BLaER1 (cell line): ENCODE results near the gene ZNF239.
"Not testable (repeated sequence)": the region's sequence is repeated elsewhere in the genome, so short reads cannot be mapped to it uniquely, and the experiment has no call there.

Experiments used
- H3K27ac ChIP-seq: shearing (Covaris generic); formaldehyde crosslinking; 2 replicates; pipeline ENCODE4 v1.8.1; 2022
- H3K27me3 ChIP-seq: shearing (Covaris generic); formaldehyde crosslinking; 2 replicates; pipeline ENCODE4 v1.8.1; 2022
- H3K36me3 ChIP-seq: shearing (Covaris generic); formaldehyde crosslinking; 2 replicates; pipeline ENCODE4 v1.8.1; 2022
- H3K4me1 ChIP-seq: shearing (Covaris generic); formaldehyde crosslinking; 2 replicates; pipeline ENCODE4 v1.8.1; 2022
- H3K4me2 ChIP-seq: shearing (Covaris generic); formaldehyde crosslinking; 2 replicates; pipeline ENCODE4 v1.8.1; 2022
- H3K4me3 ChIP-seq: shearing (Covaris generic); formaldehyde crosslinking; 2 replicates; pipeline ENCODE4 v1.8.1; 2022
- H3K9ac ChIP-seq: shearing (Covaris generic); formaldehyde crosslinking; 2 replicates; pipeline ENCODE4 v1.8.1; 2022
- H3K9me3 ChIP-seq: shearing (Covaris generic); formaldehyde crosslinking; 2 replicates; pipeline ENCODE4 v1.8.1; 2022
- H4K20me1 ChIP-seq: shearing (Covaris generic); formaldehyde crosslinking; 2 replicates; pipeline ENCODE4 v1.8.1; 2022
- Cebpa-rat ChIP-seq: shearing (Covaris generic); IDR thresholded peaks from 2 replicates; pipeline ENCODE4 v1.8.1; 2022

ZNF239 gene

DNA sequence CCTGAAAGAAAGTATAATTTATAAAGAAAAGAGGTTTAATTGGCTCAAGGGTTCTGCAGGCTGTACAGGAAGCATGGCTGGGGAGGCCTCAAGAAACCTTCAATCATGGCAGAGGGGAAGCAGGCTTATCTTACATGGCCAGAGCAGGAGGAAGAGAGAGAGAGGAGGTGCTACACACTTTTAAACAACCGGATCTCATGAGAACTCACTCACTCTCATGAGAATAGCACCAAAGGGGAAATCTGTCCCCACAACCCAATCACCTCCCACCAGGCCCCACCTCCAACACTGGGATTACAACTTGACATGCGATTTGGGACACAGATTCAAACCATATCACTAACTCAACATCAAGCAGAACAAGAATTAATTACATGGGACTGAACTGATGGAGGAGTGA lies 24.9 kb upstream of the ZNF239 start:
- no peaks in the 10 kb centered on the region for H3K36me3 ChIP-seq
- TF ChIP-seq Cebpa-rat: no peak
- H3K4me3 ChIP-seq: no peak overlapping the region
- no peak overlapping the region for H3K9ac ChIP-seq
- H4K20me1 ChIP-seq: no peaks in the 10 kb centered on the region
- no peaks in the 10 kb centered on the region for H3K27me3 ChIP-seq
- H3K4me1 ChIP-seq: peaks cover 38% of the 10 kb centered on the region
- peaks cover 44% of the 10 kb centered on the region for H3K9me3 ChIP-seq
- H3K27ac ChIP-seq: no peak overlapping the region
- peak overlapping the region; percentile 29; the same call in 1 of the 2 replicates for H3K4me2 ChIP-seq

- no peak overlapping the region for H3K27ac ChIP-seq
- H3K9me3 ChIP-seq: peaks cover 48% of the 10 kb centered on the region
- H3K4me2 ChIP-seq: no peak overlapping the region
- no peak overlapping the region for H3K9ac ChIP-seq
- H3K4me3 ChIP-seq: no peak overlapping the region
- no peaks in the 10 kb centered on the region for H4K20me1 ChIP-seq
- H3K27me3 ChIP-seq: no peaks in the 10 kb centered on the region
- H3K4me1 ChIP-seq: peaks cover 39% of the 10 kb centered on the region
- no peak for TF ChIP-seq Cebpa-rat
- no peaks in the 10 kb centered on the region for H3K36me3 ChIP-seq
Measured at GRCh38 chr10:43598446-43598845, 24.0 kb upstream of the ZNF239 start.

DNA sequence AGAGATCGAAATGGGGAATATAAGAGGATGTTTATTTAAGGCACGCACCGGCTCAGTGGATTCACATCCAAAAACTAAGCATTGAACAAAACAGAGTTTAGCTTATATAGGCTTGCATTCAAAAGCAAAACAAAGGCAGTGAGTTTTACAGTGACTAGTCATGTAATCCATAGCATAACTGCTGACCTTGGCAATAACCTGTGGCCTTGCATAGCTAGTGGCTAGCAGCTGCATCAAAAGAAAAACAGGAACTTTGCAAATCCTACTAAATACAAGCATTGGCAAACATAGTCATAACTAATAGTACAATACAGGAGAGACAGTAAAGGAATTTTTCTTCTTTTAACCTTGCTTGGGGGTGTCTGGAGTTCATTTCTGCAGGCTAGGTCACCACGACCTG lies 22.1 kb upstream of the ZNF239 start:
- Histone ChIP-seq H3K27ac (peak overlapping the region; percentile 84), H3K4me2 (peak overlapping the region; percentile 86), H3K36me3 (no peaks in the 10 kb centered on the region), H4K20me1 (no peaks in the 10 kb centered on the region), H3K9me3 (peaks cover 51% of the 10 kb centered on the region), H3K27me3 (no peaks in the 10 kb centered on the region), H3K4me3 (peak overlapping the region; percentile 53; the same call in 1 of the 2 replicates), H3K9ac (peak overlapping the region; percentile 78; the same call in 1 of the 2 replicates), H3K4me1 (peaks cover 39% of the 10 kb centered on the region)
- TF ChIP-seq Cebpa-rat: no peak

DNA sequence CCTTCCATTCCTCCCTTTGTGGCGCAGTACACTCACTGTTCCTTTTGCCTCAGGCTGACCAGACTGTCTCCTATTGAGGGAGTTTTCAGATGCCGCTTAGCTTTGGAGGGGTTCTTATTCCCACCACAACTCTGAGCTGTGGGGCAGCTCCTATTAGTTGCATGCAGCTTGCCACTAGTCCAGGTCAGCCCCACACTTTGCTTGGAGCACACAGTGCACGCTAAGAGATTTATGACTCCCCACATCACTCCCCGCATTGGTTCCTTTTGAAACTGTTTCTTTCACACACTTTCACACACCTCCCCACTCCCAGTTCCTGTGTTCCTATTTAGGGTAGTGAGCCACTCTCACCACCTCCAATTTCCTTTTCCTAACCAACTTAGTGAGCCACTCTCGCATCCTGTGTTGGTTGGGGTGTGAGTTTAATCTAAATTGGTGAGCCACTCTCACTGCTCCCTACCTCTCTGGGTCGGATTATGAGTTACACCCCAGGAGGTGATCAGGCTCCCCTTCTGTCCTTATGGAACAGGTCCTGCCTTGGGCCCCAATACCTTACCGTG lies 21.4 kb upstream of the ZNF239 start:
- Histone ChIP-seq H3K4me3 (peak overlapping the region; percentile 53), H4K20me1 (no peaks in the 10 kb centered on the region), H3K36me3 (no peaks in the 10 kb centered on the region), H3K9ac (peak overlapping the region; percentile 78), H3K4me2 (peak overlapping the region; percentile 86), H3K27me3 (no peaks in the 10 kb centered on the region), H3K9me3 (peaks cover 51% of the 10 kb centered on the region), H3K4me1 (peaks cover 39% of the 10 kb centered on the region), H3K27ac (peak overlapping the region; percentile 84)
- no peak for TF ChIP-seq Cebpa-rat

- no peaks in the 10 kb centered on the region for H3K36me3 ChIP-seq
- peak overlapping the region; percentile 86 for H3K4me2 ChIP-seq
- no peak for TF ChIP-seq Cebpa-rat
- H3K9ac ChIP-seq: peak overlapping the region; percentile 78
- peak overlapping the region; percentile 53 for H3K4me3 ChIP-seq
- peaks cover 39% of the 10 kb centered on the region for H3K4me1 ChIP-seq
- H3K27ac ChIP-seq: peak overlapping the region; percentile 84
- H3K27me3 ChIP-seq: no peaks in the 10 kb centered on the region
- no peaks in the 10 kb centered on the region for H4K20me1 ChIP-seq
- H3K9me3 ChIP-seq: peaks cover 45% of the 10 kb centered on the region
Measured at GRCh38 chr10:43594944-43595589, 20.7 kb upstream of the ZNF239 start.

- H3K4me3 ChIP-seq: no peak overlapping the region
- no peak overlapping the region for H3K9ac ChIP-seq
- peaks cover 22% of the 10 kb centered on the region for H3K4me1 ChIP-seq
- H4K20me1 ChIP-seq: no peaks in the 10 kb centered on the region
- TF ChIP-seq Cebpa-rat: no peak
- no peak overlapping the region for H3K27ac ChIP-seq
- H3K9me3 ChIP-seq: peaks cover 31% of the 10 kb centered on the region
- no peaks in the 10 kb centered on the region for H3K36me3 ChIP-seq
- H3K27me3 ChIP-seq: no peaks in the 10 kb centered on the region
- H3K4me2 ChIP-seq: no peak overlapping the region
Measured at GRCh38 chr10:43591303-43591904, 17.0 kb upstream of the ZNF239 start.

DNA sequence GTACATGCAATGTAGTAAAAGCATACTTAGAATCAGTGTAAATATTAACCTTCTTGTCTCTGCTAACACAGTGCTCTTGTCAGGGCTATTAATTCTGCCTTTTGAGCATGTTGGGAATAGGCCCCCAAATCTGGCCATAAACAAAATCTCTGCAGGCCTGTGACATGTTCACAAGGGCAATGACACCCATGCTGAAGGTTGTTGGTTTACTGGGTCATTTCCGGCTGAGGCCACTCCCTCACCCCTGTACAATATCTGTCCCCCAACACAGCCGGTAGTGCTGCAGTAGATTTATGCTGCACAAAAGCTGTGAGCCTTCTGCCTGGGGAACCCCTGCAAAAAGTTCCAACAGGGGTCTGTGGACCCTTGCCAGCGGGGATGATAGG lies 12.3 kb upstream of the ZNF239 start:
- H3K9ac ChIP-seq, H3K36me3 ChIP-seq, H3K4me2 ChIP-seq, H3K27ac ChIP-seq, H3K4me3 ChIP-seq, H4K20me1 ChIP-seq, H3K27me3 ChIP-seq, H3K4me1 ChIP-seq: not testable (repeated sequence)
- peaks cover 10% of the 10 kb centered on the region for H3K9me3 ChIP-seq

DNA sequence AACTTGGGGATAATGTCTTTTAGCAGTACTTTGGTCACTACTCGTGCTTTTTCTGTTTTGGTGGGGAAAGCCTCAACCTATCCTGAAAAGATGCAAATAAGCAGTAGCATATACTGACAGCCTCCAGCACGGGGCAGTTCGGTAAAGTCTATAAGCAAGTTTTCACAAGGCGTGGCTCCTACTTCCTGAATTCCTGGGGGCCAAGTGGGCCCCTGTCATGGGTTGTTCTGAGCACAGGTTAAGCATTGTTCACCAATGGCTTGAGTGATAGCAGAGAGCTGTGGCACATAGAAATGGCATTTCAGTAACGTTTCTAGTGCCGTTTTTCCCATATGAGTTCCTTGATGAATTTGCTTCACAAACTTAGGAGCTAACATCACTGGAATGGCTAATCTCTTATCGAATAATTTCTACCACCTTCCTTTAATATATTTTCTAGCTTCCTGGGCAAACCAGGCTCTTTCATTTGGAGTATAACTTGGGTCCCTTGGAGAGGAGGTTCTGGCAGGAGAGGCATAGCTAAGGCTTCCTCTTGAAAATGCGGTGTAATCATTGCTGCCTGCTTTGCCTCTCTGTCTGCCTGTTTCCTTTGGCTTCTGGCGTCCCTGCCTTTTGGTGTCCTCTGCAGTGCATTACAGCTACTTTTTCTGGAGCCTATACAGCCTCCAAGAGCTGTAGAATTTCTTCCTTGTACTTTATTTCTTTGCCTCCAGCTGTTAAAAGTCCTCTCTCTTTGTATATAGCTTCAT lies 11.7 kb upstream of the ZNF239 start:
- no peak for TF ChIP-seq Cebpa-rat

GRCh38 chr10:43585046-43585445 lies 10.6 kb upstream of the ZNF239 start:
- Histone ChIP-seq H3K4me2 (no peak overlapping the region), H4K20me1 (no peaks in the 10 kb centered on the region), H3K27me3 (no peaks in the 10 kb centered on the region), H3K36me3 (no peaks in the 10 kb centered on the region), H3K9me3 (no peaks in the 10 kb centered on the region; the same call in 1 of the 2 replicates), H3K4me1 (no peaks in the 10 kb centered on the region), H3K27ac (no peak overlapping the region), H3K4me3 (no peak overlapping the region), H3K9ac (no peak overlapping the region)
- TF ChIP-seq Cebpa-rat: no peak

More for the DNA sequence above, 11.7 kb upstream of the ZNF239 start:
- H3K36me3 ChIP-seq: no peaks in the 10 kb centered on the region
- no peaks in the 10 kb centered on the region for H3K4me1 ChIP-seq
- H3K9me3 ChIP-seq: peaks cover 4% of the 10 kb centered on the region
- H3K27ac ChIP-seq: no peak overlapping the region
- H3K27me3 ChIP-seq: no peaks in the 10 kb centered on the region
- no peaks in the 10 kb centered on the region for H4K20me1 ChIP-seq
- H3K9ac ChIP-seq: no peak overlapping the region
- no peak overlapping the region for H3K4me2 ChIP-seq
- H3K4me3 ChIP-seq: no peak overlapping the region

DNA sequence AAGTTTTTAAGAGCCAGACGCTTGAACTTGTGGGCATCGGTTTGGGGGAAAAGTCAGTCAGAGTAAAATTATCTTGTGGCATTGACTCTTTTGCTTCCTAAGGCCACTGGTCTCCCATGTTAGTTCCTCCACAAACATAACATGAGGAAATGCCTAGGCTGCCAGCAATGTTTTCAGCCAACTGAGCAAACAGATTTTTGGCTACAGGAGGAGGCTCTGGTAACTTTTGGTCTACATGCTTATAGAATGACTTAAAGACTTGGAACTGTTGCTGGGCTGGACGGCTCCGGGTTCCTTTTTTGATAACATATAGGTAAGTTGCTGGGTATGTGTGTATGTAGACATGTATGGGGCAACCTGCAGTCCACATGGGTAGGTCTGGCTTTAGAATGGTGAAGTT lies 9.6 kb upstream of the ZNF239 start:
- no peak for TF ChIP-seq Cebpa-rat
- Histone ChIP-seq H3K27me3 (no peaks in the 10 kb centered on the region), H3K4me2 (no peak overlapping the region), H4K20me1 (no peaks in the 10 kb centered on the region), H3K4me3 (no peak overlapping the region), H3K9ac (no peak overlapping the region), H3K36me3 (no peaks in the 10 kb centered on the region), H3K9me3 (no peaks in the 10 kb centered on the region; the same call in 1 of the 2 replicates), H3K4me1 (no peaks in the 10 kb centered on the region), H3K27ac (no peak overlapping the region)
